ENCODE measurements around the gene TRPV4. TPM values are rescaled to one million over a fixed set of nuclear protein-coding genes. Genes with fewer than 3 reads are reported as not detected.

Gene TRPV4
- total RNA-seq, 2 donors from 2014 or later: 1.0 to 1.2 TPM

GRCh38 chr12:109815757-109816617, 17.2 kb downstream of the TRPV4 start:
- intact Hi-C loops (cut with DNase I): no loop called here
- ATAC-seq: no peak
- DNase-seq: no peak

GRCh38 chr12:109815225-109815624, 18.0 kb downstream of the TRPV4 start:
- ATAC-seq (no peak), DNase-seq (no peak)
- intact Hi-C loops (cut with DNase I): no loop called here

- ATAC-seq: no peak
- intact Hi-C loops (cut with DNase I): no loop called here
- DNase-seq: no peak
Observed at GRCh38 chr12:109814600-109815150, 18.5 kb downstream of the TRPV4 start.

GRCh38 chr12:109813810-109814416, 19.3 kb downstream of the TRPV4 start:
- ATAC-seq: no peak
- intact Hi-C loops (cut with DNase I): no loop called here
- no peak for DNase-seq

- intact Hi-C loops (cut with DNase I): no loop called here
- DNase-seq (no peak), ATAC-seq (no peak)
Observed at GRCh38 chr12:109811624-109811995, 21.6 kb downstream of the TRPV4 start.

DNA sequence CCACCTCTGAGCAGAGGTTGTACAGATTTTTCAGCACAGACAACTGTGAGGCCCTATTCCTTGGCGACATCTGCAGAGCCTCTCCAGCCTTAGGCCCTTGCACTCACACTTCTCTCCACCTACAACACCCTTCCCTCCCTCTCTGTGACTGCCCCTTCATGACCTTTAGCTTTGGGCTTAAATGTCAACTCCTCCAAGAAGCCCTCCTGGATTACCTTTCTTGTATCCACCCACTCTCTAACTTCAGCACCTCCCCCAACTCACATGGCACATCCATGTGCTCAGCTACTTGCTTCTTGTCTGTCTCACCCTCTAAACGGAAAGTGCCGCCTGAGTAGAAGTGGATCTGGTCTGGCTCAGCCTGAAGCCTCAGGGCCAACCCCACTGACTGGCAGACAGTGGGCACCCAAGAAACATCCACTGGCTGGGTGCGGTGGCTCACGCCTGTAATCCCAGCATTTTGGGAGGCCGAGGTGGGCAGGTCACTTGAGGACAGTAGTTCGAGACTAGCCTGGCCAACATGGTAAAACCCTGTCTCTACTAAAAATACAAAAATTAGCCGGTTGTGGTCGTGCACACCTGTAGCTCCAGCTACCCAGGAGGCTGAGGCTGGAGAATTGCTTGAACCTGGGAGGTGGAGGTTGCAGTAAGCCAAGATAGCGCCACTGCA, 22.1 kb downstream of the TRPV4 start:
- no peak for ATAC-seq
- no peak for DNase-seq
- intact Hi-C loops (cut with DNase I): no loop called here

GRCh38 chr12:109808876-109809646, 24.1 kb downstream of the TRPV4 start:
- intact Hi-C loops (cut with DNase I): loop anchor here in 1 of 2 donors (10.0 kb wide), 1 partner anchor 66 kb away; no protein-coding TSS in a partner anchor

GRCh38 chr12:109807954-109808643, 25.1 kb downstream of the TRPV4 start:
- intact Hi-C loops (cut with DNase I): loop anchor here in 1 of 2 donors (10.0 kb wide), 1 partner anchor 67 kb away; no protein-coding TSS in a partner anchor
- ATAC-seq: no peak
- DNase-seq: no peak

More at GRCh38 chr12:109808876-109809646, 24.1 kb downstream of the TRPV4 start:
- DNase-seq (no peak), ATAC-seq (no peak)

GRCh38 chr12:109804820-109805761, 28.1 kb downstream of the TRPV4 start:
- ATAC-seq: peak; percentile 85 to 86
- intact Hi-C loops (cut with DNase I): loop anchor here (2.0 to 10.0 kb wide), 3 partner anchors 40 to 74 kb away; no protein-coding TSS in a partner anchor
- DNase-seq: peak; percentile 60

GRCh38 chr12:109803678-109804077, 29.5 kb downstream of the TRPV4 start:
- no peak for DNase-seq
- intact Hi-C loops (cut with DNase I): loop anchor here (2.0 to 10.0 kb wide), 3 partner anchors 41 to 75 kb away; no protein-coding TSS in a partner anchor
- no peak for ATAC-seq

DNA sequence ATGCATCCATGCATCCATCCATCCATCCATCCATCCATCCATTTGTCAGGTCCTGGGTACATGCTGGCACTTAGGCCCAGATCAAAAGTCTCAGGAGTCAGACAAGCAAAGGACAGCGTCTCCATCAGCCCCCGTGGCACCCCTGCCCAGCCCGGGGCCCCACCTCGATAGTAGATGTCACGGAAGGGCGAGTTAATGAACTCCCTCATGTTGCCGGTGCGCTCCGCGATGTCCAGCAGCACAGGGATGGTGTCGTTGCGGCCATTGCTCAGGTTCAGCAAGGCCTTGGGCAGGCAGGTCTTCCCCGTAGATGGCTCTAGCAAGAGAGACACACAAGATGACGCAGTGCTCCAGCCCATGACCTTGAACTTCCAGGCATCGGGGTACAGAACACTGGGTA, 30.4 kb downstream of the TRPV4 start:
- DNase-seq: no peak
- intact Hi-C loops (cut with DNase I): loop anchor here in 1 of 2 donors (10.0 kb wide), 1 partner anchor 72 kb away; no protein-coding TSS in a partner anchor
- no peak for ATAC-seq

DNA sequence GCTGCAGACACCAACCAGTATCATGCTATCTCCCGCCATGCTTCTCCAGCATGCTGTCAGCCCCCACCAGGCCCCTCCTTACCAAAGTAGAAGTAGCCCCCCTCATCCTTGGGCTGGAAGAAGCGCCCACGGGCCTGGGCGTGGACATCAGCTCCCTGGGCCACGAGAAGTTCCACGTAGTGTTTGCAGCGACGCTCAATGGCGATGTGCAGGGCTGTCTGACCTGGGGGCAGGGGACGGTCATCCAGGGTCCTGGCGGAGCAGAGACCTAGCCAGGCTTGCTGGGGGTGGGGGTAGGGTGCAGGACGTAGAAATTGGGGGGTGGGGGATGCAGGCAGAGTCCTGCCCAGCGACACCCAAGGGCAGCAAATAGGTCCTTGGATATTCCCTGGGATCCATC, 32.7 kb downstream of the TRPV4 start:
- no peak for DNase-seq
- ATAC-seq: no peak
- intact Hi-C loops (cut with DNase I): loop anchor here in 1 of 2 donors (10.0 kb wide), 1 partner anchor 74 kb away; no protein-coding TSS in a partner anchor

- ATAC-seq (no peak), DNase-seq (no peak)
- intact Hi-C loops (cut with DNase I): no loop called here
Observed at GRCh38 chr12:109798691-109799090, 34.5 kb downstream of the TRPV4 start.

DNA sequence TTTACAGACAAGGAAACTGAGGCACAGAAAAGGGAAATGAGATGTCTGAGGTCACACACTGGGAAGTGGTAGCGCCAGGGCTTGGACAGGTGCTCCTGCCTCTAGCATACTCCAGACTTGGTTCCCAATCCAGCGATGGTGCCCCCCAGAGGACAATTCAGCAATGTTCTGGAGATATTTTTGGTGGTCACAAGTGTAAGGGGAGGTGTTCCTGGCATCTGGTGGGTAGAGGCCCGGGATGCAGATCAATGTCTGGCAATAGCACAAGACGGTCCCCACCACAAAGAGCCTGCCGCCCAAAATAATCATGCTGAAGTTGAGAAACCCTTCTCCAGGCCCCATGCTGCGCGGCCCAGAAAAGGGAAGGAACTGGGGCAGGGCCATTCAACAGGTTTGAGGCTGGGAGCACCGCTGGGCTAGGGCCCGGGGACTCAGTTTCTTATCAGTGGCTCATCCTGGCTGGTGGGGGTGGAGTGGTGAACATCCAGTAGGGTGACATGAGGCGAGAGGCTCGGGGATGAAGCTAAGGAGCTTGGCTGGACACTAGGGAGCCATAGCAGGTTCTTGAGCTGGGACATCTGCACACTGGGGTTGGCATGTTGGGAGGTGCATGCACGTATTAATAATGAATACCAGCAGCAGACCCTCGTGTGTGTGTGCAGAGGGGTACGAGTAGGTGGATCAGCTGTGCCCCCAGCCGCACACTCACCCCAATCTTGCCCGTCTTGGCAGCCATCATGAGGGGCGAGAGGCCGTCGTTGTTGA, 35.1 kb downstream of the TRPV4 start:
- DNase-seq (no peak), ATAC-seq (peak in 1 of 2 donors; percentile 8)
- intact Hi-C loops (cut with DNase I): no loop called here

DNA sequence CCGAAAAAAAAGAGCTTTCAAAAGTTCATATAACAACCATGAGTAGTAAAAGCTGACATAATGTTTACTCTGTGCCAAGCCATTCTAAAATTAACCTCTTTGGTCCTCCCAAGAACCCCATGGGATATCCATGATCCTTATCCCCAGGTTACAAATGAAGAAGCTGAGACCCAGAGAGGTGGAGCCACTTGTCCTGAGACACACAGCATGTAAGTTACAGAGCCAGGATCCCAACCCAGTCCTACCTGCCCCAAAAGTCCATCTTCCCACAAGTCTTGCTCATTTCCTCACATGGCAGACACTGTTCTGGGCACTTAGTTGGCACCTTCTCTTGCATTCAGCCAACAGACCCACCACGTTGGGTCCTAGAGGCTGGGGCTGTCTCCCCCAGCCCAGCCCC, 37.1 kb downstream of the TRPV4 start:
- DNase-seq (no peak), ATAC-seq (no peak)
- intact Hi-C loops (cut with DNase I): no loop called here

DNA sequence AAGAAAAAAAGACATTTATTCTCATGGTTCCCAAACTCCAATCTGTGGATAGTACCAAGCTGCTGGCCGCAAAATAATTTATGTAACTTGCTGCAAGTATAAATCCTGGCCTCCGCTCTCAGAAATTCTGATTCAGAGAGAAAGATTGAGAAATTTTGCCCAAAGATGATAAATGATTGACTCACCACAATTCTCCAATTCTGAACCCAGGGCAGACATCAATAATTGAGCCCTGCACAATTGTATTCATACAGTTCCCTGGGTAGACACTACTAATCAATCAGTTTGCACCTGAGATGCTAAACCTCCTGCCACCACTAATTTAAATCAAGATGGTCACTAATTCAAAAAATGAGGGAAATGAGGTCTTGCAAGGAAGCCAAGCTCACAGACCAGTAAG, 38.2 kb downstream of the TRPV4 start:
- DNase-seq: no peak
- intact Hi-C loops (cut with DNase I): no loop called here
- ATAC-seq: no peak
